Activated CD4-positive, alpha-beta T cell treated with anti-CD3 and anti-CD28 coated beads, Interleukin-2, Interleukin-4, amounts not matched to agents 100 ng/mL and 50 ng/mL, durations not matched to agents 16 hours and 8 hours (primary cell): ENCODE results near the gene ANO1.

Source experiments
- DNase-seq: peaks from one replicate; pipeline ENCODE4 v3.0.0-alpha.2; 2020; ENCODE audit warnings: low spot score

The ANO1 gene

DNA sequence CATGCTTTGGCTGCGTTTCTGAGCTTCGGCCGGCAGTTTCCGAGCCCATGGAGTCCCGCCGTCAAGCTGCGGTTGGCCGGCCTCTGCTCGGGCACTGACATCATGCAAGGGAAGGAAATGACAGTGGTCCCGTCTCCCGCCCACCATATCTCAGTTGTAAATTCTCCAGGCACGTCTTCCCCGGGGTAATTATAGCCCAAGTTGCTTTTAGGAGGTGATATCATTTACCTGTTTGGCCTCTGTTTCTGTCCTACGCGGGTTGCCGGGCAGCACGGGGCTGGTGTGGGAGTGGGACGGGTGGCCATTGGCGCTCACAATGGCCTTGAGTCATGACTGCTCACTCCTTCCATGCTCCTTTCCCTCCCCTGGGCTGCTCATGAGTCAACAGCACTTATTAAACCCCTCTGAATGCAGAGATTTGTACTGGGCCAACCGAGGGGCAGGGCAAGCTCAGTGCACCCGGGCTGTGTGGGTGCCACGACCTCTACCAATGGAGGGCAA is 4.2 kb upstream of the ANO1 start:
- no peak for DNase-seq

DNA sequence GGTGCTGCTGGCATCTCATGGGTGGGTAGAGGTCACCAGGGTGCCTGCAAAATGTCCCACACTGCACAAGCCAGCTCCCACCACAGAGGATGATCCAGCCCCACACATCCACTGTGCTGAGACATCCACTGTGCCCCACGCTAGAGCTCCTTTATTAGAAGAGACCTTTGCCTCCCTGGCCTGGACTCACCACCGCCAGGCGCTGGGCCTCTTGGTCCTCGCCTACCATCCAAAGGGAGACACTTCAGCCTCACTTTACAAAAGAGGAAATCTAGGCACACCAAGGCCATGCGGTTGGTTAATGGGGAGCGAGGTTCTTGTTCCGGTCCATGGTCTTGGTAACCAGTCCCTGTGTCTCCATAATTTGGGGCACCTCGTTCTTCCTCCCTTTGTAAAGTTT is 3.4 kb upstream of the ANO1 start:
- DNase-seq, result no peak

DNA sequence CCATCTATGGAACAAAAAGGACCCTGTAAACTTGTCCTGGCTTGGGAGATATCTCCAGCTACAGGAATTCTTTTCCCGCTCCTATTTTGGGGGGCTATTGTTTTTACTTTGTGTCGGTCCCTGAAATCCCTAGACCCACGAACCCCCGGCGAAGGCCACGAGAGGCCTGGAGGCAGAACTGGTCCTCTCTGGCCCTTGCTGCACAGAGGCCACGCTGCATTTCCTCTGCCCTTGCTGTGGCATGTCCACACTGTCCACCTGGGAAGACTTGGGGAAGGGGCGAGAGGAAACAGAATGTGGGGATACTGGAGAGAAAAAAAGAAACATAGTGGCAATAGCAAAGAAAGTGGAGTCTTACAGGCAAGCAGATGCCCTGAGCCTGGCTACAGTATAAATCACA is 2.3 kb upstream of the ANO1 start:
- DNase-seq, result no peak

DNA sequence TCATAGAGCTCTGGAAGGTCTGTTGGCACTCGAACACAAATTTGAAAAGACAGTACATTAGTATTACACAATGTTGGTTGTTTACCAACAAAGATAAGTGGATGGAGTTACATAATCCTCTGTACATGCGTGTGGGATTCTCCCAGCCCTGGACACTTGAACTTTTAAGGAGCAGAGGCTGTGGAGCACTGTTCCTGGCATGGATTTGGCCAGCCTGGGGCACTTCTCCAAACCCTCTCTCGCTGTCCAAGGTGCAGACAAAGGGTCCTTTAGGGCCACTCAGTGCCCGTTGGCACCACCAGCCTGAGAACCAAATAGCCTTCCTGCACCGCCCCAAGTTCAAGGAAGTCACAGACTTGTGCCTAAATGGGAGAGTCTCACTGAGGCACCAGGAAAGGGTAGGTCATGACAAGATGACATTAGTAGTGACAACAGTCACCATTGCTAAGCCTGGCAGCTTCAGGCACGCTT is 1.6 kb upstream of the ANO1 start:
- DNase-seq, result no peak

DNA sequence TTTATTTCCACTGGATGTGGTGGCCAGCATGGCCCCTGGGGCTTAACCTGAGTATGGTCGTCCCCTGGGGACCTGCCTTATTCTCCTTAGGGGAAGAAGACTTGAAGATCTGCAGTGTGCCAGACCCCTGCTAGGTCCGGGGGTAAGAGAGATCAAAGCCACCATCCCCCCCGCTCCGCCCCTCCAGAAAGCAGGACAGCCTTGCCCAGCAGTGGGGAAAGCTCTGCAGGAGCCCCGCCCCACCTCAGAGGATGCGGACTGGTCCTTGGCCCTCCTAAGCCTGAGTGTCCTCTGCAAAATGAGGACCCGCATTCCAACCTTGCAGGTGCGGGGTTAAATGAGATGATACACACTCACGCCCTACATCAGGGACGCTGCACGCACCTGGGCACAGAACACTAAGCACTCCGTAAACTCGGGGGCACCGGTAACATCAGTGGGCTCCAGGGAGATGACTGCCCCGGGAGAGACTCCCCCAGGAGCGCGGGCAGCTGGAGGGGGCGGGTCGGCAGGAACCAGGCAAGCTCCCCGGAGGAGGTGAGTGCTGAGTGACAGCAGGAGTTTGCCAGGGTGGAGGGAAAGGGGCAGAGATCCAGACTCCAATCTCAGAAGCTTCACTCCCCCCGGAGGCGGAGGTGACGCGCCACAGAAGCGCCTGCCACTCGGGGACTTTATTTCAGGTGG is 564 bp upstream of the ANO1 start:
- no peak for DNase-seq

DNA sequence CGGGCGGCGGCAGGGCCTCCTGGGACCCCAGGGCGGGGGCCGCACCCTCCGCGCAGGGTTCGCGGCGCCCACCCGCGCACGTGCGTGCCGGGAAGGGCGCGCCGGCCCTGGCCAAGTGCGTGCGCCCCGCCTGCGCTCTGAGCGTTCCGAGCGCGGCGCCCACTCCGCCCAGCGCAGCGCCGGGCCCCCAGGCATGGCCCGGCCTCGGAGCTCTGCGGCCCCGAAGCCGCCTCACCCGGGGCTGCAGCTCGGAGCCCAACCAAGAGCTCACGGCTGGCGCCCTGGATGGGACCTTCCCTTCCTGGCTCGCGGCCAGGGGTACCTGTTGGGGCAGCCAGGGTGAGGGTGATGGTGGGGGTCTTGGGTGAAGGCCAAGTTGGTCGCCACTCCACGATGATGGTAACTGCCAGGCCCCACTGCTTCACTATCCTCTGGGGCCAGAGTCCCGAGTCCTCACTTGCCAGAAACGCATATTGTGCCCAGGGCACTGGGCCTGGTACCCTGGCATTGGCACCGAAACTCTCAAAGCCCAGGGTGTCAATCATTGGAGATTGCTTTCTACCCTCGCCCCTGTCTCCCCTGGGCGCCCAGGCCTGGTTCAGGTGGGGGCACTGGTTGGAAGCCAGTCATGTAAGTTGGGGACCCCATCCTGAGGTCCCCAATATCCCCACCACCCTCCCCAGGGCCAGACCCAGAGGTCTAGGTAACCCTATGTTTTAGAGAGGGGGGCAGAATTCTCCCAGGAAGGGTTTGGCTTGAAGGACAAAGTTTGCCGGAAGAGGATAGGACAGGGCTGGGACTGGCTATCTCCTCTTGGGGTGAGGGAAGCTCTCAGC is 882 bp downstream of the ANO1 start:
- no peak for DNase-seq

DNA sequence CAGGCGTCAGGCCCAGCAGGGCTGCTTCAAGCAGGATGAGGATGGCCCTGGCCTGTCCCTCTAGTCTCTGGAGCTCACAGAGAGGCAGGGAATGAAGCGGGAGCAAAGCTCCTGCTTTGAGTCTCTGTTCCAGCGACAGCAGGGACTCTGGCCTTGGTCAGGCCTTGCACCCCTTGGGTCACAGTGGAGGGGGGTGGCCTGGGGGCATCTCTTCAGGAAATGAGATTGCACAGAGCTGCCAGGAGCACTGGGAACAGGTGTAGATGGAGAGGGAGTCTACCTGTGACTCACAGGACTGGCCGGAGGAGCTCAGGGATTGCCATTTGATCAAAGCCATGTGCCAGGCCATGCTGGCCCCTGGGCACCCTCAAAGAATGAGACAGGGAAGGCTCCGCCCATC is 1.6 kb downstream of the ANO1 start:
- no peak for DNase-seq

DNA sequence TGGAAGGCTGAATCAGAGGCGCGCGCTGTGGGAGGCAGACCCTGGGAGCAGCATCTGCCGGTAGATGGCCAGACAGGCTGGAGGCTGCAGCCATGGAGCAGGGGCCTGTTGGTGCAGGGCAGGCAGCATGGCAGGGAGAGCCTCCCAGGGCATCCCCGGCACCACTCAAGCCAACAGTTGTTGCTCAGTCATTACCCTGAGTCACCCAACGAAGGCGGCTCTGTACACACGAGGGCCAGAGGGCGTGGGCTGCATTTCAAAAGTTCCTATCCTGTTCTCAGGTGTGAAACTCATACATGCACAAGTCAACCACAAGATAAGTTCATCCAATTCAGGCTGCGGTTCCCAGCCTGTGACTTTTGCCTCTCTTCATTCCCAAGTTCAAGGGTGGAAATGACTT is 2.6 kb downstream of the ANO1 start:
- no peak for DNase-seq

DNA sequence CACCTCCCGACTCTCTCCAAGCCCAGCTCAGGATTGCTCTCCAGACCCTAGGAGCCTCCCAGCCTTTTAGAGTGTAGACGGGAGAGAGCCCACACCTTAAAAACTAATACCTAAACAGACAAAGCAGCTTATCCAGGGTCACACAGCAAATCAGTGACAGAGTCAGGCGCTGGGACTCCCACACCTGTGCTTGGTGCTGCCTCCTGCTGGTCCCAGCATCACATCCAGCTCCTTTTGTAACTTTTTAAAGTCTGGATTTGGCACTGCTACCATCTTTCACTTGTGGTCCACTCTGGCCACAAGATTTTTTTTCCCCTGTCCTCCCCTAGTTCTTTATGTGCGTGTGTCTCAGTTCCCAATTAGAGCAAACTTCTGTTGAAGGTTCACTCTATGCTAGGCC is 4.7 kb downstream of the ANO1 start:
- DNase-seq, result no peak

DNA sequence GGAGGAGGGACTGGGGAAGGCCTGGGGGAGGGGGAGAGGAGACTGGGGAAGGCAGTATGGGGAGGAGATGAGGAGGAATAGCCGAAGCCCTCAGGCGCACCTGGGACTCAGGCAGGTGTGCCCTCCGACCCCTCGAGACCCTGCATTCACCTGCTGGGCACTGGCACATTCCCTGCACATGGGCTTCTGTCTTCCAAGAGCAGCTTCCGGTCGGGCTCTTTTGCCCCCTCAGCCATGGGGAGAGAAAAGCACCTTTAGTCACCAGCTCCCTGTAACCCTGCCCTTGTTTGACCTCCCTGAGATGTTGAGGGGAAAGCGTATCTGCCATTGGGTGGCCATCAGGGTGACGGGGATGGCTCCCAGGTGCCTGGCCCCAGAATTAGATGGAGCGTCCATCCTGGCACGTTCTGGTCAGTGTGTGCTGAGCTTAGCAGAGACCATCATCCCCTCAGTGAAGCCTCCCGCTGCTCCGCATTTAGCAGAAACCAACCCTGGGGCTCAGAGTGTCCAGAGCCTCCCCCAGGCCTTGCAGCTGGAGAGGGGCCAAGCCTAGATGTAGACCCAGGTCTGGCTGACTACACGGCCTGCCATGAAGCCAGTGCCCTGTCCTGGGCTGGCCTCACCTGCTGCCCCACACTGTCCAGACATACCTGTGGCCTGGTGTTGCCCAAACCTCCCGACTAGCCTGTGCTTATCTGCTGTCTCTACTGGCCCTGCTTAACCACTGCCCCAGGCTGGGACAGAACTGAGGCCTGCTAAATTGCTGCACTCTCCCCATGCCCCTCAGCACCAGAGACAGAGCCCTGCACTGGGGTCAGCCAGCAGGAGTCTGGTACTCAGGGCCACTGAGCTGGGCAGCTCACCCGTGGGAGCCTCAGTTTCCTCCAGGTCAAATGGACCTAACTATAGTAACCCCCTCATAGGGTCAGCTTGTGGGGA is 6.2 kb downstream of the ANO1 start:
- no peak for DNase-seq

DNA sequence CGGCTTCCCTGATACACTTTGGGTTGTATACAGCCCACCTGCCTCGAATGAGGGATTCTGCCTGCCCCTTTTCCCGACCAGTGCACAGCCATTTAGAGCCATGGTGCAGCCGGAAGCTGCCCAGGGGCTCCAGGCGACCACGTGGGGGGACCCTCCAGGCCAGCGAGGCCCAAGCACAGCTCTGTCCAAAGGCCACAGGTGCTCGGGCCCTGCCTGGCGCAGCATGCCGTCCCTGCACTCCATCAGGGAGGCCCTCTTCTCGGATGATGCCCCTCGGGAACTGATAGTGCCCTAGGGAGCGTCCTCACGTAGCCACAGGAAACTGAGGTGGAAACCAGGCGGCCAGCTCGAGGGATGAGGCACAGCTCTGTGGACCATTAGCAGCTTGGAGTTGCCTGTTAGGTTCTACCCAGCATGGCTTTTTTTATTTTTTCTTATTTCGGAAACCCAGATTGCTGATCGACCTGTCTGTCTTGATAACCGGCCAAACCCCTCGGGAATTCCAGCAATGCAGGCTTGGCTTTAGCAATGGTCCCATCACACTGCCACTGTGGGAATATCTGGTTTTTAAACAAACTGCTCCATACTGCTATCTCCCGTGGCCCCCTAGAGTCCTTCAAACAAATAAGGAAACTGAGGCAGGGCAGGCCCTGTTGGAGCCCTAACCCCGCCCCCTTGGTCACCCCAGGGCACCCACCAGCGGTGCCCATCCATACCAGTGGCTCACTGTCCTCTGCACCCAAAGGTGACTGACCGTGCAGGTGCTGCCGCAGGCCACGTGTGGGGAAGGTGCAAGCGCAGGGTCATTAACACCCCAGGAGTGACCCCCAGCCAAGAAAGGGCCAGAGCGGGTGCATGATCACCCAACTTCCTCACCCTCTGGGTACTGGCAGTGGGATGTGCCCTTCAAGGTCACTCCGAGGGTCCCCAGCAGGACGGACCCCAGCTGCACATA is 8.0 kb downstream of the ANO1 start:
- no peak for DNase-seq

DNA sequence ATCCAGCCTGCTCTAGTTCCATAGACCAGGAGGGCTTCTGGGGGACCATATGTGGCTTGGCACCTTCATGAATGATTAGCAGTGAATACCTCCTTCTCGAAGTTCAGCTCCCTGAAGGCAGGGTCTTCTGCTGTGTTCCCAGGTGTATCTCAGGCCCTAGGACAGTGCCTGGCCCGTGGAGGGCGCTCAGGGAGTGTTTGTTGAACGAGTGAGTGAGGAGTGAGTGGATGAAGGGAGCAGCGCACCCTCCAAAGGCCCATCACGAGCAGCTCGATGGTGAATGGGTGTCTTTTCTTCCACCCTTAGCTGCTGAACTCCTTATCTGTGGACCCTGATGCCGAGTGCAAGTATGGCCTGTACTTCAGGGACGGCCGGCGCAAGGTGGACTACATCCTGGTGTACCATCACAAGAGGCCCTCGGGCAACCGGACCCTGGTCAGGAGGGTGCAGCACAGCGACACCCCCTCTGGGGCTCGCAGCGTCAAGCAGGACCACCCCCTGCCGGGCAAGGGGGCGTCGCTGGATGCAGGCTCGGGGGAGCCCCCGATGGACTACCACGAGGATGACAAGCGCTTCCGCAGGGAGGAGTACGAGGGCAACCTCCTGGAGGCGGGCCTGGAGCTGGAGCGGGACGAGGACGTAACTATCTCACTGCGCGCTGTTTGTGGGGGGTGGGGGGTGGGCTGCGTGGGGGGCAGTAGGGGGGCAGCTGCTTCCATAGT is 9.5 kb downstream of the ANO1 start:
- DNase-seq, result no peak

DNA sequence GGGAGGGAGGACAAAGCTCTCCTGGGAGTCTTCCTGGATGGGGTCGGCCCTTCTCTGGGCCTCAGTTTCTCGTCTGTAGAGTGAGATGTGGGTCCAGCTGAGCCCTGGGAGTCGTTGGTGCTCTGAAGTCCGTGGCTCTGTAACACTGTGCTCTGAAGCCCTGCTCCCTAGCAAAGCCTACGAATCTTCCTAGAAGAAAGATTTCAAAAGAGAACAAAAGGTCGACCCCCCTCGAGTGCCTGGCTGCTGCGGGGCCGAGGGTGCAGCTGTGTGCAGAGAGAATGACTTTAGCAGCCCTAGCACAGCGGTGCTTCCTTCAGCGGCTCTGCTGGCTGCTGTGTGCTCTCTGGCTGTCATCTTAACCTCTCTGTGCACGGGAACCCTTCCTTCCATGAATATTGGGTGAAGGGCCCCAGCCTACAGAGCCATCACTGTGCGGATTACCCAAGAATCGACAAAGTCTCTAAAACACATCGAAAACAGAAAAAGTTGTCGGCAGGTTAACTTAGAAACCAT is 10.7 kb downstream of the ANO1 start:
- no peak for DNase-seq

DNA sequence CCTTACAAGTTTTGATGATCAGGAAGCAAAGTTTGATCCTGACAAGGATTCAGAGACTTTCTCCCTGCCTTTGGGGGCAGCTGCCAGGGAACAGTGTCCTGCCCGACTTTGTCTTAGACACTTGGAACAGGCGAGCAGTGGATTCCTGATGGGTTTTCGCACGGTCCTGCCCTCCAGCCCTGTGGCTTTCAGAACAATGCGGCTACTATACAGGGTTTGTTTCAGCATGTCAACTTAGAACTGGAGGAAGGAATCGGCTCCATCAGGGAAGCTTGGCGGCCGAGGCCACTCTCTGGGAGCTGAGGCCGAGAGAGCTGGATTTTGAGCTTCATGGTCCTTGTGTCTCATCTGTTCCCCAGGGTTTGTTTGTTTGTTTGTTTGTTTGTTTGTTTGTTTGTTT is 11.5 kb downstream of the ANO1 start:
- no peak for DNase-seq

DNA sequence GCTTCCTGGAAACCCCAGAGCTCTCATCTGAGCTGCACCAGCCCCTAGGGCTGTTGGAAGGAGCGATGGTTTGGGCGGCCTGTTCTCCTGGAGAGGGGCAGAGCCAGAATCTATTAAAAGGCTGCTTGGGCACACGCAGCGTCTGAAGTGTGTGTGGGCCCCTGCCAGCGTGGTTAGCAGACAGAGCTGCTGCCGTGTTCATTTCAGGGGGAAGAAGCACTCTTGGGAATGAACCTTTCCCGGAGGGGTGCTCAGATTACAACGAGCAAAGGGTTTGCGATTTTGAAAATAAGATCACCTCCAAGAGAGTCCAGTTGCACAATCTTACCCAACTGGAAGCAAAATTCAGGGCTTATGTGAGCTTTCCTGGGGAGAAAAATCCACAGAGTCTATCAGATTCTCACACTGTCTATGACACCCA is 12.9 kb downstream of the ANO1 start:
- DNase-seq, result no peak

DNA sequence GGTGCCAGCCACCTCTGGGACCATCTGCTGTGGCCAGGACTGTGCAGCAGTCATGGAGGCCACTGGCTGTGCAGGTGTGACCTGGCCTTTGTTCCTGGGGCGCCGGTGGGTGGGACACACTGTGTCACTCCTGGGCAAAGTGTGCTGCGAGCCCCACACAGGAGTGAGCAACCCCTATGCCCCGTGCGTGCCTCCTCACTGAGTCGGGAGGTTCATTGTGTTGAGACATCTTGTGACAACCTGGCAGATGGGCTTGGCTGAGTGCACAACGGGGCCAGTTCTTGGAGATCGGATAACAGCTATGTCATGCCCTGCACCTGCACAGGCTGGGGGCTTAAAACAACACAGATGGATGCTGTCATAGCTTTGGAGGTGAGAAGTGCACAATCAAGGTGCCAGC is 13.5 kb downstream of the ANO1 start:
- no peak for DNase-seq

DNA sequence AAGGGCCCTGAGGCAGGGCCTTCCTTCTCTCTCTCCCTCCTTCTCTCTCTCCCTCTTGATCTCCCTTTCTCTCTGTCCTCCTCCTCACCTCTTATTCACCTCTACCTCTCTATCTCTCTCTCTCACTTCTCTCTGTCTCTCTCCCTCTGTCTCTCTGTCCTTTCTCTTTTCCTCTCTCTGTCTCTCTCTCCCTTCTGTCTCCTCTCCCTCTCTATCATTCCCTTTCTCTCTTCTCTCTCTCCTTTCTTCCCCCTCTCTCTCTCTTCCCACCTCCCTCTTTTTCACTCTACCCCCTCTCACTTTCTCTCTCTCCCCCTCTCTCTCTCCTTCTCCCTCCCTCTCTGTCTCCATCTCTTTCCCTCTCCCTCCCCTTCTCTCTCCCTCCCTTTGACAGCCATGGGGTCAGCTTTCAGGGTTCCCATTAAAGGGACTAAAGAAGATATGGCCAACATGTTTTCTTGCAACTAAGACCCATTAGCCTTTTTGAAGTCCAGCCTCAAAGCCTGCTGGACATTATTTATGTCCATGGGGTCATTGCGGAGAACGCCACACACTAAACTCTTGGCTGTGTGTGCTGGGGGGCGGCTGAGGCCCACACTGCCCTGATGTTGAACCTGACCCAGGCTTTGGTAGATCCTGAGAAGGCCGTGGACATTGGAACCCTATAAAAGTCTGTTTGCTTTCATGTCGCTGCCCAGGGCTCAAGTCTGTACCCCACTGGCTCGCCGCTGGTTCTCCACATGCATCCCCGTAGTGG is 15.0 kb downstream of the ANO1 start:
- DNase-seq, result no peak

DNA sequence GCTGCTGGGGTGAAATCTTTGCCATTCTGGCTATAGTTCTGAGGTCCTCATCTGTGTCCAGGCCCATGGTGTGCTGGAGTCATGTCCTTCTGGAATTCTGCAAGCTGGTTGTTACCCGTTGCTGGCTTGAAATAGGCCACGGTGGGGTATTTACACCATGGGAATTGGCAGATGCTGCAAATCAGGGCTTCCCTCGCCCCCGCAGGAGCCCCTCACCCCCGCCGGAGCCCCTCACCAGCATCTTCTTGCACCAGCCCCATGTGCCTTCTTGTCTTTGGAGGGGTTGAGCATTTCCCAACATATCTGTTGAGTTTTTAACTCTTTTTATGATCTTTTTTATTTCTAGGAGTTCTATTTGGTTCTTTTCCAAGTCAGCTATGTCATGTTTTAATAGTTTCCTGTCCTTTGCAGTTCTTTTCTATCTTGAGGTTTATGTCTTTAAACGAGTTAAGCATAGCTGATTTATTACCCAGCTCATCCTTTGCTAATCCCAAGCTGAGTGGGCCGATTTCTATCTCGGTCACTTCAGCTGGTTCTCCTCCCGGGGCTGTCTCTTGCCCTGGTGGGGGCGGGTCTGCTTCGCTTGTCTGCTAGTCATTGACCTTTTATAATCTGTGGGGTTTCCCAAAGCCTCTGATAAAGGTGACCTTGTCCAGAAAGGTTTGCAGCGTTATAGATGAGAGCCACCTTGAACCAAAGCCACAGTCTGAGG is 17.6 kb downstream of the ANO1 start:
- no peak for DNase-seq
